ENCODE data around the gene SHISAL1. TPM values are rescaled to one million over a fixed set of nuclear protein-coding genes. Genes with fewer than 3 reads are reported as not detected.

Gene SHISAL1
- total RNA-seq, 4 donors from 2014 or later = 0.17 to 0.89 (median 0.22) TPM

- TF ChIP-seq POLR2A (IDR thresholded peaks at IDR 0.05) (no peak), POLR2AphosphoS5 (IDR thresholded peaks at IDR 0.05) (no peak), CTCF (IDR thresholded peaks at IDR 0.05) (no peak), EP300 (IDR thresholded peaks at IDR 0.05) (no peak)
- no peak for DNase-seq (ENCODE audit: low spot score in 2 of 2)
- Histone ChIP-seq H3K27me3 (peaks cover 2% of the 10 kb centered on the region), H3K9me3 (peaks cover 8% of the 10 kb centered on the region), H3K36me3 (no peaks in the 10 kb centered on the region), H3K4me3 (no peak overlapping the region), H3K4me1 (no peaks in the 10 kb centered on the region), H3K27ac (no peak overlapping the region)
- 84% methylated on average over 4 of the region's 4 CpGs for WGBS
Measured at GRCh38 chr22:44231233-44231632, 81.5 kb downstream of the SHISAL1 start.

GRCh38 chr22:44229809-44230208 lies 82.9 kb downstream of the SHISAL1 start:
- TF ChIP-seq POLR2AphosphoS5 (IDR thresholded peaks at IDR 0.05) (no peak), CTCF (IDR thresholded peaks at IDR 0.05) (no peak), POLR2A (IDR thresholded peaks at IDR 0.05) (no peak), EP300 (IDR thresholded peaks at IDR 0.05) (no peak)
- no peaks in the 10 kb centered on the region for H3K36me3 ChIP-seq
- no peaks in the 10 kb centered on the region for H3K4me1 ChIP-seq
- WGBS = 34% methylated on average over 2 of the region's 2 CpGs
- peak overlapping the region; percentile 10 for H3K27ac ChIP-seq
- H3K27me3 ChIP-seq = peaks cover 12% of the 10 kb centered on the region
- DNase-seq (ENCODE audit: low spot score in 2 of 2) = no peak
- no peak overlapping the region for H3K4me3 ChIP-seq
- peaks cover 8% of the 10 kb centered on the region for H3K9me3 ChIP-seq

GRCh38 chr22:44229331-44229730 lies 83.4 kb downstream of the SHISAL1 start:
- 72% methylated on average over 3 of the region's 3 CpGs for WGBS
- DNase-seq (ENCODE audit: low spot score in 2 of 2) = no peak
- Histone ChIP-seq H3K4me3 (no peak overlapping the region), H3K4me1 (no peaks in the 10 kb centered on the region), H3K36me3 (no peaks in the 10 kb centered on the region), H3K9me3 (peaks cover 8% of the 10 kb centered on the region), H3K27me3 (peaks cover 12% of the 10 kb centered on the region), H3K27ac (peak overlapping the region; percentile 10)
- no peak for TF ChIP-seq EP300 (IDR thresholded peaks at IDR 0.05)
- no peak for TF ChIP-seq POLR2A (IDR thresholded peaks at IDR 0.05)
- no peak for TF ChIP-seq CTCF (IDR thresholded peaks at IDR 0.05)
- TF ChIP-seq POLR2AphosphoS5 (IDR thresholded peaks at IDR 0.05) = no peak

- WGBS = 76% methylated on average over 8 of the region's 8 CpGs
- Histone ChIP-seq H3K36me3 (no peaks in the 10 kb centered on the region), H3K27ac (no peak overlapping the region), H3K4me1 (peaks cover 6% of the 10 kb centered on the region), H3K9me3 (peaks cover 8% of the 10 kb centered on the region), H3K27me3 (peaks cover 32% of the 10 kb centered on the region), H3K4me3 (no peak overlapping the region)
- no peak for TF ChIP-seq POLR2AphosphoS5 (IDR thresholded peaks at IDR 0.05)
- TF ChIP-seq POLR2A (IDR thresholded peaks at IDR 0.05) = no peak
- TF ChIP-seq EP300 (IDR thresholded peaks at IDR 0.05) = no peak
- TF ChIP-seq CTCF (IDR thresholded peaks at IDR 0.05) = no peak
- DNase-seq (ENCODE audit: low spot score in 2 of 2) = no peak
Measured at GRCh38 chr22:44225812-44226211, 86.9 kb downstream of the SHISAL1 start.

GRCh38 chr22:44225091-44225689 lies 87.6 kb downstream of the SHISAL1 start:
- peaks cover 38% of the 10 kb centered on the region for H3K27me3 ChIP-seq
- H3K9me3 ChIP-seq = peaks cover 8% of the 10 kb centered on the region
- WGBS = 68% methylated on average over 10 of the region's 11 CpGs
- no peaks in the 10 kb centered on the region for H3K36me3 ChIP-seq
- TF ChIP-seq EP300 (IDR thresholded peaks at IDR 0.05) = no peak
- TF ChIP-seq POLR2AphosphoS5 (IDR thresholded peaks at IDR 0.05) = no peak
- TF ChIP-seq POLR2A (IDR thresholded peaks at IDR 0.05) = no peak
- TF ChIP-seq CTCF (IDR thresholded peaks at IDR 0.05) = no peak
- H3K27ac ChIP-seq = no peak overlapping the region
- no peak for DNase-seq (ENCODE audit: low spot score in 2 of 2)
- H3K4me3 ChIP-seq = no peak overlapping the region
- peaks cover 6% of the 10 kb centered on the region for H3K4me1 ChIP-seq
